ENCODE measurements around the gene TKTL2. TPM values are rescaled to one million over a fixed set of nuclear protein-coding genes. Genes with fewer than 3 reads are reported as not detected.

TKTL2 gene
- total RNA-seq, 1 donor from 2014 or later = not detected

DNA sequence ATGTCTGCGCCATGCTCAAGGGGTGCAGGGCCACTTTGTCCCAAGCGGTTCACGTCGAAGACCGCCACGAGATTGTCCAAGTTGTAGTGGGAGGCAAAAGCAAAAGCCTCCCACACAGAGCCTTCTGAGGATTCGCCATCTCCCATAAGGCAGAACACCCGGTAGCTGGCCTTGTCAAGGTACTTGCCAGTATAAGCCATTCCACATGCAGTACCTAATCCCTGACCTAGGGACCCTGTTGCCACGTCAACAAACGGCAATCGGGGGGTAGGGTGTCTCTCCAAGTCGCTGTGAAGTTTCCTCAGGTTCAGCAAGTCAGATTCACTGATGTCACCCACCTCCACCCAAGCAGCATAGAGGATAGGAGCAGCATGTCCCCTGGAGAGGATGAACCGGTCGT is 424 bp downstream of the TKTL2 start:
- TF ChIP-seq CTCF (IDR thresholded peaks at IDR 0.05; ENCODE audit: borderline replicate concordance) = no peak

GRCh38 chr4:163470391-163470790 is 3.2 kb downstream of the TKTL2 start:
- no peak overlapping the region for H3K4me3 ChIP-seq
- intact Hi-C loops (cut with micrococcal nuclease) = no loop called here
- TF ChIP-seq CTCF (IDR thresholded peaks at IDR 0.05; ENCODE audit: borderline replicate concordance) = no peak
- no peak overlapping the region for H3K27ac ChIP-seq (replicated peaks)
- H3K27me3 ChIP-seq (ENCODE audit: low read depth) = no peaks in the 10 kb centered on the region
- H3K9me3 ChIP-seq (replicated peaks) = no peaks in the 10 kb centered on the region
- DNase-seq = no peak
- no peaks in the 10 kb centered on the region for H3K36me3 ChIP-seq
- no peaks in the 10 kb centered on the region for H3K4me1 ChIP-seq

More for the DNA sequence above, 424 bp downstream of the TKTL2 start:
- H3K4me1 ChIP-seq = no peaks in the 10 kb centered on the region
- no peaks in the 10 kb centered on the region for H3K36me3 ChIP-seq
- no peak overlapping the region for H3K27ac ChIP-seq (replicated peaks)
- H3K4me3 ChIP-seq = no peak overlapping the region
- no peak for DNase-seq
- intact Hi-C loops (cut with micrococcal nuclease) = no loop called here
- H3K9me3 ChIP-seq (replicated peaks) = no peaks in the 10 kb centered on the region
- H3K27me3 ChIP-seq (ENCODE audit: low read depth) = no peaks in the 10 kb centered on the region

DNA sequence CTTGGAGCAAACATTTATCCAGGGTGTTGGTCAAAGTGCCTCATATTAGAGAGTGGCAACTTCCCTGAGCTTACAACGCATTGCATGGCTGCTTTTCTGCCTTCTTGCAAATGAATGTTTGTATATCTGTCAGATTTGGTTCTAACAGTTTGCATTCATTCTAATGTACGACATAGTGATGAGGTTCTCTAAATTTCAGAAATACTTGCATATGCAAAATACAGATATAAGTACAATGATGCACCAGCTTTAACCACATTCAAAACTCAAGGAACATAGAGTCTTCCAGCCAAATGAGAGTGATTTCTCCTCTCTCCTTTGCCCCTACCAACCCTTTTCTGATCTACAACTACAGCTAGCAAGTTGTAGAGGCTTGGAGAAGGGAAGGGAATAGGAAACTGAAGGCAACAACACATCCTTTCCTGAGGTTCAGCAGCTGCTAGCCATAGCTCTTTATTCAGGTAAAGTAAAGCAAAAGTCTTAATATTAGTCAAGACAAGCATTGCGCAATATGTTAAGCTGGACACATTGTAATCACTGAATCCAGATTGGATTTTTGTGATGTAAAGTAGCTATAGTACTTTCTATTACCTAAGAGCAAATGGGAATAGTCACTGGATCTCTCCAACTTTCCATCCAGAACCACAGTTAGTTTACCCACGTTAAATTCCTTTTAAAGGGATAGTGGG is 6.3 kb downstream of the TKTL2 start:
- H3K27ac ChIP-seq (replicated peaks) = no peak overlapping the region
- H3K4me1 ChIP-seq = no peaks in the 10 kb centered on the region
- H3K4me3 ChIP-seq = no peak overlapping the region
- no peak for DNase-seq
- no peak for TF ChIP-seq CTCF (IDR thresholded peaks at IDR 0.05; ENCODE audit: borderline replicate concordance)
- intact Hi-C loops (cut with micrococcal nuclease) = no loop called here
- H3K36me3 ChIP-seq = no peaks in the 10 kb centered on the region
- H3K9me3 ChIP-seq (replicated peaks) = no peaks in the 10 kb centered on the region
- no peaks in the 10 kb centered on the region for H3K27me3 ChIP-seq (ENCODE audit: low read depth)

GRCh38 chr4:163462556-163462955 is 11.0 kb downstream of the TKTL2 start:
- no peak overlapping the region for H3K27ac ChIP-seq (replicated peaks)
- no peaks in the 10 kb centered on the region for H3K9me3 ChIP-seq (replicated peaks)
- H3K4me1 ChIP-seq = no peaks in the 10 kb centered on the region
- no peaks in the 10 kb centered on the region for H3K36me3 ChIP-seq
- H3K27me3 ChIP-seq (ENCODE audit: low read depth) = no peaks in the 10 kb centered on the region
- intact Hi-C loops (cut with micrococcal nuclease) = no loop called here
- no peak for TF ChIP-seq CTCF (IDR thresholded peaks at IDR 0.05; ENCODE audit: borderline replicate concordance)
- H3K4me3 ChIP-seq = no peak overlapping the region
- DNase-seq = no peak

- Histone ChIP-seq H3K27me3 (ENCODE audit: low read depth) (no peaks in the 10 kb centered on the region), H3K27ac (replicated peaks) (no peak overlapping the region), H3K4me1 (no peaks in the 10 kb centered on the region), H3K4me3 (no peak overlapping the region), H3K9me3 (replicated peaks) (no peaks in the 10 kb centered on the region), H3K36me3 (no peaks in the 10 kb centered on the region)
- no peak for TF ChIP-seq CTCF (IDR thresholded peaks at IDR 0.05; ENCODE audit: borderline replicate concordance)
- intact Hi-C loops (cut with micrococcal nuclease) = no loop called here
- DNase-seq = no peak
Observed at GRCh38 chr4:163448540-163449203, 24.9 kb downstream of the TKTL2 start.
